ENCODE measurements around the gene NYAP2.

NYAP2 gene

GRCh38 chr2:225399504-225399903 lies at the start of gene NYAP2:
Gene NYAP2, plus strand, starts transcription at chr2:225399710. Its CDS starts 9,171 bp downstream, at chr2:225408881.
- TF ChIP-seq CTCF (conservative IDR thresholded peaks at IDR 0.05) (no peak), ZFX (IDR thresholded peaks at IDR 0.05) (no peak)
- no peak within 1 kb of the TSS for H3K27ac ChIP-seq

GRCh38 chr2:225353579-225354085 lies 45.9 kb upstream of the NYAP2 start:
- TF ChIP-seq CTCF (conservative IDR thresholded peaks at IDR 0.05), result no peak
- TF ChIP-seq ZFX (IDR thresholded peaks at IDR 0.05), result no peak
- no peak overlapping the region for H3K27ac ChIP-seq

GRCh38 chr2:225354281-225354774 lies 45.2 kb upstream of the NYAP2 start:
- TF ChIP-seq ZFX (IDR thresholded peaks at IDR 0.05) (no peak), CTCF (conservative IDR thresholded peaks at IDR 0.05) (no peak)
- no peak overlapping the region for H3K27ac ChIP-seq

- TF ChIP-seq CTCF (conservative IDR thresholded peaks at IDR 0.05), result no peak
- TF ChIP-seq ZFX (IDR thresholded peaks at IDR 0.05), result no peak
These were observed 43.7 kb upstream of the NYAP2 start for GRCh38 chr2:225355788-225356187.

DNA sequence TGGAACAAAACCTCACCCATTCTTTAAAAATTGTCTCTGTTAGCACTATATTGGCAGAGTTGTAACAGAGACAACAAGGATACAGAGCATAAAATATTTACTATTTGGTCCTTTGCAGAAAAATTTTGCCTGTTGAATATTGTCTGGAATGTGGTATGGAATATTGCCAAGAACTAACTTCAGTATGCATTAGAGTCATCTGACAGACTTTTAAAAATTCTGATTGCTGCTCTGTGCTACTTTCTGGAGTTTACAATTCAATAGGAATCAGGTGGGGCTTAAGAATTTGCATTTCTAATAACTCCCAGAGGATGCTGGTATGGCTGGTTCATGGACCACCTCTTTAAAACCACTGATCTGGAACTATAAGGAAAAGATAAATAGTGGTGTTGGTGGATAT lies 32.8 kb upstream of the NYAP2 start:
- H3K27ac ChIP-seq, result no peak overlapping the region
- TF ChIP-seq ZFX (IDR thresholded peaks at IDR 0.05) (no peak), CTCF (conservative IDR thresholded peaks at IDR 0.05) (no peak)

More at GRCh38 chr2:225355788-225356187, 43.7 kb upstream of the NYAP2 start:
- H3K27ac ChIP-seq, result no peak overlapping the region

GRCh38 chr2:225367482-225367881 lies 32.0 kb upstream of the NYAP2 start:
- TF ChIP-seq ZFX (IDR thresholded peaks at IDR 0.05) (no peak), CTCF (conservative IDR thresholded peaks at IDR 0.05) (no peak)
- no peak overlapping the region for H3K27ac ChIP-seq

DNA sequence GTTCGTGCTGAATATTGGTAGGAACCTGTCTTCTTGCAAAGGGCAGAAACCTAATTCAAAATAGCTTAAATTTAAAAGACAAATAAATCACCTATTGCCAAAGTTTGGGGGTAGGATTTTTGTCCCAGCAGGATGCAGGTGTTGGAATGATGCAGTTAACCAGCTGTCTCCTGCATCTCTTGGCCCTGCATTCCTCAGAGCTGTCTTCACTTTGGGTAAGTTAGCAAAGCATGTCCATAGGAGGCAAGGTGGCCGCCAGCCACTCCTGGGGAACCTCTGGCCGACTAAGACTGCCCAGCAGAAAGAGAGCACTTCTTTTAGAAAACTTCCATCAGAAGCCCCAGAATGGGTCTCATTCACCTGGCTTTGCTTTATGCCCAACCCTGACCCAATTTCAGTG lies 20.5 kb upstream of the NYAP2 start:
- TF ChIP-seq CTCF (conservative IDR thresholded peaks at IDR 0.05), result no peak
- TF ChIP-seq ZFX (IDR thresholded peaks at IDR 0.05), result no peak
- H3K27ac ChIP-seq, result no peak overlapping the region
